T-helper 2 cell treated with Interferon-gamma antibody and Interleukin-4, amounts not matched to agents 100 ng/mL and 5 ng/mL, for 36 hours (primary cell): ENCODE data around the gene VAV2. TPM values are rescaled to one million over a fixed set of nuclear protein-coding genes. Genes with fewer than 3 reads are reported as not detected.

Experiments
- intact Hi-C: fragments of 100-400 bp; cut with micrococcal nuclease; formaldehyde crosslinking; loops from one replicate; pipeline ENCODE4 v1.15.1; 2023
- total RNA-seq: library from RNA; stranded (reverse); gene quantifications from 2 replicates; pipeline ENCODE4 v1.2.3, GENCODE V29; 2022

VAV2 gene
- total RNA-seq, 1 donor from 2014 or later, result 7.3 TPM

DNA sequence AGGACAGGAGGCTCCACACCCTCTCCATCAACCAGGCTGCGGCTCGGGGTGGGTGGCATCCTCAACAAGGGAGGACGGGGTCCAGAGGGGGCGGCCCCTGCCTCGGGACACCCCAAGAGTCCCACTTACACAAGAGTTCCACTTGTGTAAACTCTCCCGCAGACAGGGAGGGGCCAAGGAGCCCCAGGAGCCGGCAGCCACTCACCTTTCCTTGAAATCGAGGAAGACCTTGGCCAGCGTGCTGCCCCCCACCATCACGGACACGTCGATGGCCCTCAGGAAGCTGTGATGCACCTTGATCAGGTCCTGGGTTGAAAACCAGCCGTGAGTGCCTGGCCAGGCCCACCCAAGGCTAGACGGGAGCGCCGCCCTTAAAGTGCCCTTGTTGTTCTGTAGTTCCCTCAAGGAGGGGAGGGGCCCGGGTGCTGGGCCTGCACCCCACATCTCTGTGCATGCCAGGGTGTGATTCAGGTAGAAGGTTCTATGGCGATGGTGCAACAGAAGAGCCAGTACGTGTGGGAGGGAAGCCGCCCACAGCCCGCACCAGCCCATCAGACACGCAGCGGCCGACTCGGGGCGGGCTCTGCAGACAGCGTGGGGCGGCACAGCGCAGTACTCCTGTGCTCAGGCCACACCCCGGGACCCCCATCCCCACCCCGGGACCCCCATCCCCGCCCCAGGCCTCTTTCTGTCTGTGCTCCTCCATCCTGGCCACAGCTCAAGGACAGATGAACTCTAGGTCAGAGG lies 186.1 kb downstream of the VAV2 start:
- intact Hi-C loops, result no loop called here

DNA sequence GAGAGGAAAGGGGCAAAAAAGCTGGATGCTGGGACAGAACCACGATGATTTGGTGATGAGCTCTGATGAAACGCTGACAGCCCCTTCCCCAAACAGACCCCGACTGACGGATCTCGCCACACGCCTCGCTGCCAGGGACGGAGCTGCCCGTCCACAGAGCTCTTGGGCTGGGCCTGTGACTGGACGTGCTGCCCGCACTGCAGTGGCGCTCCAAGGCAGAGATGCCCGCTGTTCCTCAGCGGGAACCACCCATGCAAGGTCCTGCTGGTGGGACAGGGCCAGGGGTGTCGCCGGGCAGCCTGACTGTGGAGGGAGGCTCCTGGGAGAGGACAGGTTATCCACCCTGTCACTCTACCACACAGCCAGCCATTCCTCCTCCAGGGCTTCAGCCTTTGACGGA lies 187.9 kb downstream of the VAV2 start:
- intact Hi-C loops, result no loop called here

DNA sequence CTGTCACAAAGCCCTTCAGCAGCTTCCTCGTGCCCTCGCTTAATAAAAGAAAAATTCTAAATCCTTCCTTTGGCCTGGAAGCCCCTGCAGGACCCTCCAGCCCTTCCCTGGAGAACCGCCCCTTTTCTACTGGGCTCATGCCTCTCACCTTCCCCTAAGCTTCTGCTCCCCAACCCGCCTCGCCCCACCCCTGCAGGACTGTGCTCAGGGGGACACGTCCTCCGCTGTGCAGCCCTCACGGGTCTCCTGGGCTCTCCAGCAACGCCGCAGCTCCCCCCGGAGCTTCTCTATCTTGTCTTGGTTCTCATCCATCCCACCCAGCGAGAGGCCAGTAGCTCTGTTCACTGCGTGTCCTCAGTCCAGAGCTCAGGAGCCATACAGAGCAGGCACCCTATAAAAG lies 188.4 kb downstream of the VAV2 start:
- intact Hi-C loops, result no loop called here

DNA sequence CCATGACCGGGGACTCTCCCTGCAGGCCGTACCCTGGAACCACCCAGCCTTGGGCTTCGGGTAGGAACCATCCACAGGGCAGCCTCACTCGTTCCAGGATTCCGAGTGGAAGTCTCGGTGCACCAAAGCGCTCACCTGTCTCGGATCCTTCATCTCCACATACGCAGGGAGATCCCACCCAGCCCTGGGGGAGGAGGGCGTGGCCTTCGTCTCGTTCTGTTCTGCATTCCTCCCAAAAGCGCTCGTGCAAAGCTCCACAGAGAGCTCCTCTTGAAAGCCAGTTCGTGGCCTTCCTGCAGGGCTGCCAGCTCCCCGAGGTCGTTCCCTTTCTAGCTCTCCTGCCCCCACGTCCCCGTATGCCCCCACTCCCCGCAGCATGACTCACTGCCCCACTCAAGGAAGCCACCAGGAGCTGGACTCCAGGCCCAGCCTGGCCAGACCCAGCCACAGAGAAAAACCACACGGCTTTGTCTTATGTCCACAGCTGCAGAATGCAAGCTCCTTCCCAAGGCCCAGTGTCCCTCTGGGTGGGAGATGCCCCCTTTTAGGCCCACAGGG lies 189.0 kb downstream of the VAV2 start:
- intact Hi-C loops, result no loop called here

DNA sequence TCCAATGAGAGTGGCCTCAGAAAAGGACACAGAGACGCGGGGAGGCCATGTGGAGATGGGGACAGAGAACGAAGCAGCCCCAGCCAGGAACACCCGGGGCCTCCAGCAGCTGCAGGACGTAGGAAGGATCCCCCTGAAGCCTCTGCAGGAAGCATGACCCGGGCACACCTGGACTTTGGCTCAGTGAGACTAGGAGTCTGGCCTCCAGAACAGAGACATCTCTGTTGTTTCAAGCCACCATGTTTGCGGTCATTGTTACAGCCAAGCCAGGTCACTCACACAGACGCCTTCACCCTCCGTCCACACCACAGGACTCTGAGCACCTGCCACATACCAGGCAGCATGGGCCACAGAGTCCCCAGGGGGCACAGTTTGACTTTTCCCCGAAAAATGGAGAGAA lies 190.4 kb downstream of the VAV2 start:
- intact Hi-C loops, result no loop called here

DNA sequence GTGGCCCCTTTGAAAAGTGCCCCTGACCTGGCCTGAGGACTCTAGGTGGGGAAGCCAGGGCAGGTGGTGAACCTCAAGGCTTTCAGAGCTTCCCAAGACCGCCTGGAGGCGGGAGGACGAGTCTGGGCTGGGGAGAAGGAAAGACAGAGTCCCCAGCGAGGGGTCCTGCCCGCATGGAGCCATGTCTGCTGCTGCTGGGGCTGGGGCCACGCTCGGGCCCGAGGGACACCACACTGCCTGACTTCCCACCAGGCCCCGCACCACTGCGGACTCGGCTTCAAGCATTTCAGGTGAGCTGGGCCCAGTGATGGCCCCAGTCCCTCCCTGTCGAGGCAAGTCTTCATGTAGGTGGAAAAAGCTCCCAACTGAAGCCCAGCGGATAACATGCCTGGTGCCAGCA lies 191.9 kb downstream of the VAV2 start:
- intact Hi-C loops, result no loop called here

DNA sequence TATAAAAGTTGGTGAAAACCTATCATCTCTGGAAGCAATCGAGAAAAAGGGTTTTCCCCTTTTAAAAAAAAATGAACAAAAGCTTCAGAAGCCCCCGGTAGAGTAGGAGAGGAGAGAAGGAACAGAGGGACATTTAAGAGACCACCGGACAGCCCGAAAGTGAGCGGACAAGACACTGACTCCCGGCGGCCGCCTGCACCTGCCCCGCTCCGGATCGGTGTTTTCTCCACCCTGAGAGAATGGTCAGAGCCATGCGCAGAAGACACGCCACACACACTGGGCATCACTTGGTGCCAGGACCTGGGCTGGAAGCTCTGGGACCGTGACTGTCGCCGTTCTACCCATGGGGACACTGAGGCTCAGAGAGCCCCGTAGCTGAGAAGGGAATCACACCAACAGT lies 192.4 kb downstream of the VAV2 start:
- intact Hi-C loops, result no loop called here

DNA sequence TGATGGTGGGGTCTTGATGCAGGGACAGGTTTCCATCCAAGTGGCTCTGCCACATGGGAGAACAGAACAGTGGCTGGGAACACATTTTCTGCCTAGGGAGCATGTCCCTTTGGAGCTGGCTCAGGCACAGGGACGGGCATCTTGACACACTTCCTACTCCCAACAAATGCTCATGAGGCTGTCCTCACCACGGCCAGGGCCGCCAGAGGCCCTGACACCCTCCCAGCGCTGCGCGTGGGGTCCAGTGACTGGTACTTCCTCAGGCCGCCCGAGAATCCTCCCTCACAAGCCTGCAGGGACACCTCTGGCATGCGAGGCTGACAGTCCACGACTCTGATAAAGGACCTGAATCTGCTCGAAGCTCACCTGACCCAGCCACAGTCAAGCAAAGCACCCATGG lies 193.0 kb downstream of the VAV2 start:
- intact Hi-C loops, result no loop called here

DNA sequence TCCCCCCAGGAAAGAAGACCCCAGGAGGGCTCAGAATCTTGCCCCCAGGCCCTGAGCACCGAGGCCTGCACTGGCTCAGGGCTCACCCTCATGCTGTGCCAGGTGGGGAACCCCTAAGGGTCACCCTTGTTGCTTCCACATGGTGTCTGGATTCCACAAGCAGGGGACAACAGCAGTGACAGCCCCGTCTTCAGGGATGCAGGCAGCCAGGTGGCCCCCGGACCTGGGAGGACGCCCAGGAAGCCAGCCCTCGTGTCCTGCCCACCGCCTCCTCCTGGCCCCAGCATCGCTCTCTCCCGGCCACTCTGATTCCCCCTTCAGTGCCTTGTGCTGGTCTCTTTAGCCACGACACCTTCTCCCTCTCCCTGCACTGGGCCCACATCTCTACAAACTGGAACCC lies 194.0 kb downstream of the VAV2 start:
- intact Hi-C loops, result no loop called here

DNA sequence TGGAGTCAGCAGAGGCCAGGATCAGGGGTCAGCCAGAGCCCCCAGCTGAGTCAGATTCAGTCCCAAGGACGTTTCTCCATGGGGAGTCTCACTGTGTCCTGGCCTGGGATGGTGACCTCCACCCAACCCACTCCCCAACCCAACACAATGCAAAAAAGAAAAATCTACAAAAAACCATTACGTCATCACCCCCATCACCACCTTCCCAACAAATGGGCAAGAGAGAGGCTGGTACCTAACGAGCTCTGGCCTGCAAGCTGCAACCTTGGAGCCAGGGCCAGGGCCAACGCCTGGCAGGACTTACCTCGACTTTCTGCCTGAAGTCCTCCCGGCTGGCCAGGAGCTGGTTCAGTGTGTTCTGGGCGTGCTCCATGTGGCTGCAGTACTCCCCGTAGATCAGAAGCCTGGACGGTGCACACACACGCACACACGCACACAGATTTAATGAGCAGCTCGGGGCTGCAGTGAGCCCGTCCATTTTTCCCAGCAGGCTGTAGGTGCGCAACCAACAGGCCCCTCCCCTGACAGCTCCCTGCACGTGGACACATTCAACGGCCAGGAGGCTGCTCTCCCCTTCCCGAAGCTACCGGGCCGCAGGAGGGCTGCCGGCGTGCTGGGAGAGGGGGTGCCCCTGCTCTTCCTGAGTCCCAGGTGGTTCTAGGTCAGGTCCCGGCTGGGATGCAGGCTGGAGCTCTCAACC lies 194.6 kb downstream of the VAV2 start:
- intact Hi-C loops, result no loop called here

DNA sequence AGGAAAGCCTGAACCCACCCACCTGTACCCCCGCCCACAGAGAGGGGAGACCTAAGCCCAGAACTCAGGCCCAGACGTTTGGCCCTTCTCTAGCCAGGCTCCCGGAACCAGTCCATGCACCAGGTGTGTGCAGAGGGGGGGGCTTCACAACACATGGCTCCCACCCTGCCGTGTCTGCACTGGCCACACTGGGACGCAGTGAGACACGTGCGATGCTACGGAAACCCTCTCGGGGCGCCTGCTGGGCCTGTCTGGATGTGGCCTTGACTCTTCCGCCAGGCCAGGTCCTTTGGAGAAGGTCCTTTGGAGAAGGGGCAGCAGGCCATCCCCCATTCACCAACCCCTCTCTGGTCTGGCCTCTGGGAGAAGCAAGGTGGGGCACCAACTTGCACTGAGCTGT lies 195.6 kb downstream of the VAV2 start:
- intact Hi-C loops, result no loop called here

DNA sequence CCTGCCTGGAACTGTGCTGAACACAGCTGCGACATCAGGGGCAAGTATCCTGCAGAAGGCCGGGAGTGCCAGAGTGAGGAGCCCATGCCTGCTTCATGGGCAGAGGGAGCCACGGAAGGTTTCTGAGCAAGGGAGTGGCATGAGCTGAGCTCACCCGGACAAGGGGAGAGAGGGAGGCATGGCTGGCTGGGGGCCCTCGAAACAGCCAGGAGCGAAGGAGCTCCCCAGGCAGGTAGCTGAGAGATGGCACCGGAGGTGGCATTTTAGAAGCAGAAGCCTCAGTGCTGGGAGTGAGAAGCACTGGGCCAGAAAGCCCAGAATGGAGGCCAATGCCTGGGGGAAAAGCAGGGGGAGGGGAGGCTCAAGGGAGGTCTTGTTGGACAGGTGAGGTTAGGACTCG lies 197.1 kb downstream of the VAV2 start:
- intact Hi-C loops, result no loop called here

DNA sequence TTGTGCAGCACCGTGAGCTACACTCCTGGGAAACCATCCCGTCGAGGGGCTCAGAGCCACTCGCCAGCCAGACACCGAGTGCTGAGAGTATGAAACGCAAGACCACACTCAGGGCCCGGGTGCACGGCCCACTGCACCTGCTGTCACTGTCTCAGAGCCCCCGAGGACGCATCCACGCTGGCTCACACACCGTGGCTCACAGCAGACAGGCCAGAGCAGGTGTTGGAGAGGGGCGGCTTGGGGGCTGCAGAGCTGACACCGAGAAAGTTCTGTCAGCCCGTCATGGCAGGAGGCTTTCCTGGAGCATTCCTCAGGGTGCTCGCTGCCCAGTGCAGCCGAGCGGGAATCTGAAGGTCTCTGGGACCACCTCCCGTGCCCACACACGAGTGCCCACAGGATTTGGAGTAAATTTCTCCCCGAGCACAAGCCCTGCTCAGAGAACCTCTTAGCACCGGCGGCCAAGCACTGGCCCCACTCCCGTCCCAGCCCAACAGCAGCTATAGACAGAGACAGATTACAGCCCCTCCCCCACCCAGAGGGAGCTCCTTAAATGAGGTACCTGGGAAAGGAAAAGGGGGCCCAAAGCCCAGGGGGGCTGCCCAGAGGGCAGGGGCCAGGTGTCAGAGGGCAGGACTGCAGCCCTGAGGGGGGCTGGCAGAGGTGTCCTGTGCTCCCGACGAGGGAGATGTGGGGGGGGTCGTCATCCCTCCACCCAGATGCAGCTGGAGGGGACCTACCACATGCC lies 197.9 kb downstream of the VAV2 start:
- intact Hi-C loops, result loop anchor here (5.0 kb wide), 1 partner anchor 303 kb away; no protein-coding TSS in a partner anchor

DNA sequence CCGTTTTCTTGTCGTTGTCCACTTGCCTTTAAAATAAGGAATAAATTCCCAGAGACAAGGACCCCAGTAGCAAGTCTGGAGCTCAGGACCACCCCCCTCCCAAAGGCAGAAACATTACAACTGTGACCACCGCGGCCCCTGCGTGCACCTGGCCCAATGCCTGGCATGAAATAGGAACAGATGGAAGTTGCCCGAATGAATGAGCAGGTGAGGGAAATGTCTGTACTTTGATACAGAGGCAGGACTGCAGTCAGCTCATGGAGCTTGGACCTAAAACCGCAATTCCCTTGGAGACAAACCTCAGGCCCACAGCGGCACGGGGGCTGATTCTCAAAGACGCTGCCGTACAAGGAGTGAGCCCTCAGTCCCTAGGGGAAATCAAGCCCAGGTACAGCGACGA lies 198.7 kb downstream of the VAV2 start:
- intact Hi-C loops, result loop anchor here (1.0 to 5.0 kb wide), 2 partner anchors 201 to 304 kb away; no protein-coding TSS in a partner anchor

DNA sequence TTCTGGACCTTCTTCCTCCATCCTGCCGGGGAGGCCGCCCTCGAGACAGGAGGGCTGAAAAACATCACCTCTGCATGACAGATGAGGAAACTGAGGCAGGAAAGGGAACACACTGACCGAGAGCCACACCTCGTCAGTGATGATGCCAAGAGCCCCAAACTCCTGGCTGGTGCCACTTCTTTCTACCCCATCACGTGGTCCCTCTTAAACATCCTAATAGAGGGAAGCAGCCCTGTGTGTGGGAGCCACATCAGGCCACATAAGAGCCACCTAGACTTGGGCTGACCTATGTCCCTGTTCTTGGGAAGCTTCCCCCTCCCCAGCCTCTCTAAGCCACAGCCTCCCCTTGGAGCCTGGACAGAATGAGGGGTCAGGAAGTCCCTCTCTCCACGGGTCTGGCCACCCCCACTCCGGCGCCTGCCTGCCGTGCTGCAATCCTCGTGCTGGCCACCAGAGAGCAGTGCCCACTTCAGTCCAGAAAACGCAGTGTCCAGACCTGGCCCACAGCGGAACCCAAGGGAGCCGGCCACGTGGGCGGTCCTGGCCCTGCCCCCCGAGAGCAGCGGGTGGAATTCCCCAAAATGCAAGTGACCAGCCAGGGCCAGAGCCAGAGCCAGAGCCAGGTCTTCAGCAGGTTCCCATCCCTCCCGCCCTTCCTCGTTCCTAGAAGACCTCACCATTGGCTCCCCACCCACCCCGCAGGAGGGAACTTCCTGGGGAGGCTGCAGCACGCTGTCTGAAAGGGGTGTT lies 199.2 kb downstream of the VAV2 start:
- intact Hi-C loops, result loop anchor here (1.0 to 5.0 kb wide), 2 partner anchors 201 to 304 kb away; no protein-coding TSS in a partner anchor

DNA sequence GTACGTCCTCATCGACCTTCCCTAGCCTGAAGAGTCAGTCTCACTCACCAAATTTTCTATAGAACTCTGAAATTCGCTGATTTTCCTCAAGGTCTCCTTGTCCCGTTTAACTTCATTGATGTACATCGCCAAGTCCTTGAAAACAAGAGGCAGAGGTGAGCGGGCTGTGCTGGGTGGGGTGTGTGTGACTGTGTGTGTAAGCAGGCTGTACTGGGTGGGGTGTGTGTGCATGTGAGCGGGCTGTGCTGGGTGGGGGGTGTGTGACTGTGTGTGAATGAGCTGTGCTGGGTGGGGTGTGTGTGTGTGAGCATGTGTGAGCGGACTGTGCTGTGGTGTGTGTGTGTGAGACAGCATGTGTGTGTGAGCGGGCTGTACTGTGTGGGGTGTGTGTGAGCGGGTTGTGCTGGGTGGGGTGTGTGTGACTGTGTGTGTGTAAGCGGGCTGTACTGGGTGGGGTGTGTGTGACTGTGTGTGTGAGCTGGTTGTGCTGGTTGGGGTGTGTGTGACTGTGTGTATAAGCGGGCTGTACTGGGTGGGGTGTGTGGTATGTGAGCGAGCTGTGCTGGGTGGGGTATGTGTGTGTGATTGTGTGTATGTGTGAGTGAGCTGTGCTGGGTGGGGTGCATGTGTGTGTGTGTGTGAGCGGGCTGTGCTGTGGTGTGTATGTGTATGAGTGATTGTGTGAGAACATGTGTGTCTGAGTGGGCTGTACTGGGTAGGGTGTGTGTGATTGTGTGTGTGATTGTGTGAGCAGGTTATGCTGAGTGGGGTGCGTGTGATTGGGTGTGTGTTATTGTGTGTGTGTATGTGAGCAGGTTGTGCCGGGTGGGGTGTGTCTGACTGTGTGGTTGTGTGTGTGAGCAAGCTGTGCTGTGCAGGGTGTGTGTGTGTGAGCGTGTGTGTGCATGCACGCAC lies 200.1 kb downstream of the VAV2 start:
- intact Hi-C loops, result loop anchor here (5.0 kb wide), 1 partner anchor 305 kb away; no protein-coding TSS in a partner anchor

DNA sequence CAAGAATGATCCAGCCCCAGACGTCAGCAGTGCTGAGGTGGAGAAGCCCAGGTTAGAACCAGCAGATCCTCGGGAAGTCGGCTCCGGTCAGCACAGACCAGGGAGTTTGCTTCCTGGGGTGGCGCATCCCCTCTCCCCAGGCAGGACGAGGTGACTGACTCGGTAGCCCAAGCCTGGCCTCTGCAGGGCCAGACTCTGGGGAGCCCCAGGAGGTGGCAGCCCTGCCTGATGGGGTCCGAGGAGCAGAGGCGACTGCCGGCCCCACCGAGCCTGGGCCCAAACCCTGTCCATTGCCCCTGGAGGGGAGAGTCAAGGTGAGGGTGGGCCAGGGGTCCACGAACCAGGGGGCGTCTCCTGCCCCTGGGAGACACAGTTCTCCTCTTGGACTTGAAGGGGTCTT lies 201.1 kb downstream of the VAV2 start:
- intact Hi-C loops, result loop anchor here (5.0 kb wide), 1 partner anchor 306 kb away; no protein-coding TSS in a partner anchor

DNA sequence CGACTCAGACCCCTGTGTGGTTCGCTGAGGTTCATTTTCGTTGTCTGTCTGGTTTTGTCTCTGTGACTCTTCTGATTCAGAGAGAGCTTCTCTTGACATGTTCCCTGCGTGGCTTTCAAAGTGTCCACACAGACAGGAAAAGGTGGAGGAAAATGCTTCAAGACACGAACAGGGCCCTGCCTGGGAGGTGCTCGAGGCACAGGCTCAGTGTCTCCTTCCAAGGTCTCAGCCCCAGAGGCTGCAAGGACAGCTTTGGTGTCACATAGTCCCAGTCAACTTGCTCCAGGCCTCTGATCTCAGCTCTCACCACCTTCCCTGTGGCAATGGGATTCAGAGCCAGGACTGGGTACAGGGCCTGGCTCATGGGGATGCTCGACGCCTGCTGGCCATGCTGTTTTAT lies 202.3 kb downstream of the VAV2 start:
- intact Hi-C loops, result loop anchor here (5.0 kb wide), 1 partner anchor 308 kb away; no protein-coding TSS in a partner anchor

DNA sequence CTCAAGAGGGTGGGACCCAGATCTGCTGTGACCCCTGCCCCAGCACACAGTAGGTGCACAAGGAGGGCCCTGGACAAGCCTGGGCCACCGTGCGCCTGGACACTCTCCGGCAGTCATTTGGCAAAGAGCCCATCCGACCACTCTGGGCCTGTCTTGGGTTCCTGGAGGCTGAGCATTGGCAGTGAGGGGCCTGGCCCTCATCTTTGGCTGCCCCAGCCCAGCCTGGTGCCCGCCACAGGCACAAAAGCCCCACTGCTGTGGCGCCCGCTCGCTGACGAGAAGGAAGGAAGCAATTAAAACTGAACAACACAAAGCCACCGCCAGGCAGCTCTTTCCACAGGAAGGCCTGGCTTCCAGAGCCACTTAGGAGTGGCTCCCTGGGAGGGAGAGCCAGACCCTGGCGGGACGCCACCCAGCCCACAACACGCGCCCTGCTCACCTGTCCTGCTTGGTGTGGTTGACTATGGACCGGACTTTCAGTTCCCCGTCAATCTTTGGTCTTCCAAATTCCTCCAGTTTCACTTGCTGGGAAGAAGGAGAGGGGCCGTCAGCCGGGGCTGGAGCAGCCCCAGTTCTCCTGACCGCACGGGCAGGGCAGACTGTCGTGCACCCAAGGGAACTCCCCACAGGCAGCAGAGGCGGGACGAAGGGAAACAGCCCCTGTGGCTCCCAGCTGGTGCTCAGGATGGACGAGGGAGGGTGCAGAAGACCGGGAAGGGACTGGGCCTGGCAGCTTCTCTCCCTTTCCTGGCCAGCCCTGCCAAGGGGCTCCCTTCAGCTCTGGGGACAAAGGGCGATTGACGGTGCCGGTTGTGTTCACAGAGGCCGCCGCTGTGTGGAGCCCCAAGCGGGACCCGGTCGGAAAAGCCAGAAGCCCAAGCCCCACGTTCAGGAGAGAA lies 203.1 kb downstream of the VAV2 start:
- intact Hi-C loops, result no loop called here
